Stimulated activated CD4-positive, alpha-beta T cell treated with anti-CD3 and anti-CD28 coated beads, Interleukin-12 subunit alpha, Interleukin-12 subunit beta, amount 100 ng/mL, for 4 hours (primary cell): ENCODE measurements around the gene HPCAL1.

Source experiments
- DNase-seq: peaks from one replicate; pipeline ENCODE4 v3.0.0-alpha.2; 2020

The HPCAL1 gene

DNA sequence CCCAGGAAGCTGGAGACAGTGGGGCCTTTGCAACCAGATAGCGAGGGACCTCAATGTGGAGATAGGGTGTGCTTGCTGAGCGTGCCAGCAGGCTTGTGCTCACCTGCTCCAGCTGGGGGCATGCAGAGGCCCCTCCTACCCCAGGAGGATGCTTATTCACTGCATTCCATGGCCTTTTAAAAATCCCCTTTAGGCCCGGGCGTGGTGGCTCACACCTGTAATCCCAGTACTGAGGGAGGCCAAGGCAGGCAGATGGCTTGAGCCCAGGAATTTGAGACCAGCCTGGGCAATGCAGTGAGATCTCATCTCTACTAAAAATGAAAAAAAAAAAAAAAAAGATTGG is 90.9 kb downstream of the HPCAL1 start:
- DNase-seq = no peak

DNA sequence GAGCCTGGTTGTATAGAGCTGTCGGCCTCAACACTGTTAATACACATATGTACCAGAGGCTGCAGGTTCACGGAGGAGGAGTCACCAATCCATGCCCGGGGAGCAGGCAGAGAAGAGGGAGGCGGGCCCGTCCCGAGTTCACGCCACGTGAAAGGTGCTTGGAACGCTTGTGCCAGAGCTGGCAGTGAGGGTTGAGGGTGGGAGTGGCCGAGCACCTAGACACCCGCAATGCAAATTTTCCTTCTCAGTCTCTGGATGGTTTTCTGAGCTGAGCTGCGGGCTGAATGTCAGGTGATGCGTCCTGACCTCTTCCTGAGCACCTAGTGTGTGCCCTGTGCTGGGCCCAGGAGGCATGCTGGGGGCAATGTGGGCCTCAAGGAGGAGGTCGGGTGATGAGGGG is 93.2 kb downstream of the HPCAL1 start:
- DNase-seq = no peak

GRCh38 chr2:10396464-10396863 is 93.8 kb downstream of the HPCAL1 start:
- no peak for DNase-seq

DNA sequence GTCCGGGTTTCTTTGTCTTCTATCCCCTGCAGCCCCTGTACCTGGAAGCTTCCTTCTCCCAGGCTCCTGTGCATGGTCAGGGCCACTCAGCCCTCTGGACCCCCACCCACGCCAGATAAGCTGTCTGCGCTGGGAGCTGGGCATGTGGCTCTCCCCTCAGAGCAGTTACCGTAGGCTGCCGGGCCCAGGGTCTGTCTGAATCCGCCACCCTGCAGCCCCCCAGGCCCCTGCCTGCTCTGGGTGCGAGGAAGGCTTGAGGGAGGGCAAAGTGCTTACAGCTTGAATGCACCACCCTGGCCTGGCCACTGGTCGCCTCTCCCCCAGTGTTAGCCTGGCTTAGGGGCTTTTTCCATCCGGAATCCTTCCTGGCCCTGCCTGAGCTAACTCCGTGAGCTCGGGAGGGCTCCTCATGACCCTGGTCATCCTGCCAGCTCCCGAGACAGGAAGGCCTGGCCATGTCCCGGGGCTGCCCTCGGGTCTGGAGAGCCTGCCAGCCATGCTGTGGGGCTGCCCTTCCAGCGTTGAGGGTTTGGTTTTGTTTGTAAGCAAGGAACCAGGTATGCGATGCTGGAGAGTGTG is 94.7 kb downstream of the HPCAL1 start:
- DNase-seq = no peak

- no peak for DNase-seq
Observed at GRCh38 chr2:10397878-10398277, 95.2 kb downstream of the HPCAL1 start.

DNA sequence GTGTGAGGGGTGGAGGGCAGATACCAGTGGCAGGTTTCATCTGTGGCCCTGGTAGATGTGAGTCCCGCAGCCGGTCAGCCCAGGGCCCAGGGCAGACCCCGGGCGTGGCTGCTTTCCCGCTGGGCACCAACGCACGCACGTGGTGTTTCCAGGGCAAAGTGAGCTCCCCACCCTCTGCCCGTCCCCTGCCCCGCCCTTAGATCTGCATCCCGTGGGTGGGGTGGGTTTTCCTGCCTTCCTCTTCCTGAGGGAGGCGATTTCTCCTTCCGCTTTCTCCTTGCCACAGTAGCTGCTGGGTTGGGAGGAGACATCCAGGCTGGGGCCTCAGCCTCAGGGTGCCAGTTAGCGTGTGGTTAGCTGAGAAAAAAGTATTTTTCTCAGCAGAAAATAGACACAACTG is 95.8 kb downstream of the HPCAL1 start:
- no peak for DNase-seq

DNA sequence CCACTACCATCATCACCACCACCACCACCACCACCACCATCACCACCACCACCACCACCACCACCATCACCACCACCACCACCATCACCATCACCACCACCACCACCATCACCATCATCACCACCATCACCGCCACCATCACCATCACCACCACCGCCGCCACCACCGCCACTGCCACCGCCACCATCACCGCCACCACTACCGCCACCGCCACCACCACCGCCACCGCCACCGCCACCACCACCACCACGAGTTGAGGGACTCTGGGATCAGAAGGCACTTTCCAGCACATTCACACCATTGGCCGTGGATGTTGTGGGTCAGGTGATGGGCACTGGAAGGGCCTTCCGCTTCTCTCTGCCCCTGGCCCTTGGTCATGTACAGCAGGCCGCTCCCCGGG is 96.7 kb downstream of the HPCAL1 start:
- no peak for DNase-seq

DNA sequence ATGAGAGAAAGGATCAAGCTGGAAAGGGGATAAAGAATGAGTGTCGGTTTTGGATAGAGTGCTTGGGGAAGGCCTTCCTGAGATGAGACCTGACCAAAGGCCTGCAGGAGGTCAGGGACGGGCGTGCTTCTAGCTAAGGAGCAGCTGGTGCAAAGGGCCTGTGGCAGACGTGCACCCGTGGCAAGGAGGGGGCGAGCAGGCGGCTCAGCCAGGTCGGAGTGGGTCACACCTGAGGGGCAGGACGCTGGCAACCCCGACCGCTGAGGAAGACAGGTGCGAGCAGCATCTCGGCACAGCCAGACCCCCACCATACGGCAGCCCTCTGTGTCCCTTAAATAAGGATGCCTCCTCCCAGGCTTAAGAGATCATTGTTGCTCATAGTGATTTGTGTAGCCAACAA is 97.3 kb downstream of the HPCAL1 start:
- no peak for DNase-seq

DNA sequence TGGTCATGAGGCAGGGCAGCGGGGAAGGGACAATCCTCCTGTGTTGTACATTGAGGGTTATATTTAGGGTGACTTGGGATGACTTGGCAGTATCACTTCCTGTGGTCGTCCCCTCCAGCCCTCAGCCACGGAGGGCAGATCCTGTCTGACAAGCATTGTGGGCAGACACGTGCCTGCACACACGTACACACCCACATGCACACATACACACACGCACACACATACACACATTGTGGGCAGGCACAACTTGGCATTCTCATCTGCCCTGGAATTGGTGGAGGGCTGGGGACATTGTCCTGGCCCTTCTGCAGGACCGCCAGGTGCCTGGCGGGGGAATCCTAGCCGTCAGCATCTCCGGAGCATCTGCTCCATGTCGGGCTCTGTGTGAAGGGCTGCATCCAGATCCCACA is 97.9 kb downstream of the HPCAL1 start:
- DNase-seq = no peak

DNA sequence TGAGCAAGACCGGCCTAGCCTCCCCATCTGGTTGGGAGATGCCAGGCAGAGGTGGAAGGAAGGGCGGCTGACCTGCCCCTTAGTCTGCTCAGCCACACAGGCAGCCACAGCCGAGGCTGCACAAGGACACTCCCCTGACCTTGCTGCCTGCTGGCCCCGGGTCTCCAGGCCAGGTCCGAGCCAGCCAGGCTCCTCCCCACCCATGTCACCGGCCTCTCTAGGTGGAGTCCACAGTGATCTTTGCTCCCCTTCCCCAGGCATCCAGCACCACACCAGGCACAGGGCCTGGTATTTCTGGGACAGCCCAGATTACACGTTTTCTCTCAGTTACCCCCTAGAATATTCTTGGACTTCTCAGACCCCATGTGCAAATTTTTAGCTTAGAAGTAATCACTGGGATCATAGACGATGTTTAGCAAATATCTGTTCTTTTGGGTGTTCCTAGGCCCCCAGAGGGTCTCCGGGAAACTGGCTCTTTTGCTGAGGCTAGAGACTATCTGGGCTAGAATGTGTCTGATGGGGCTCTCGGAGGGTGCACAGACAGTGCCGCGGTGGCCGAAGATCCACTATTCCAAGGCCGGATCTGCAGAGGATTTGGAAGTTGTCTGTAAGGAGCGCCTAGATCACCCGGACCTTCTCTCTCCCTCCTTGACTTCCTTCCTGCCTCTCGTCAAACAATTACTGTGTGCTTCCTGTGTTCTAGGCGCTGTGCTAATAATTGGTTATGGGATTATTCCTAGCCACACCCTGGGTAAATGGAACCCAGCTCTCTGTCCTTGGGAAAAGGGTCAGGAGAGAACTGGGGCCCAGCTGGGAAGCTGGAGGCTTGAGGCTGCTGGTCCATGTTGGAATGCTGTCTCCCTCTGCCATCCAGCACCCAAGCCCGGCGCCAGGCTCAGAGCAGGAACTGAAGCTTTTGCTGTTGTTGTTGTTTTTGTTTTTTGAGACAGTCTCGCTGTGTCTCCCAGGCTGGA is 98.6 kb downstream of the HPCAL1 start:
- no peak for DNase-seq

DNA sequence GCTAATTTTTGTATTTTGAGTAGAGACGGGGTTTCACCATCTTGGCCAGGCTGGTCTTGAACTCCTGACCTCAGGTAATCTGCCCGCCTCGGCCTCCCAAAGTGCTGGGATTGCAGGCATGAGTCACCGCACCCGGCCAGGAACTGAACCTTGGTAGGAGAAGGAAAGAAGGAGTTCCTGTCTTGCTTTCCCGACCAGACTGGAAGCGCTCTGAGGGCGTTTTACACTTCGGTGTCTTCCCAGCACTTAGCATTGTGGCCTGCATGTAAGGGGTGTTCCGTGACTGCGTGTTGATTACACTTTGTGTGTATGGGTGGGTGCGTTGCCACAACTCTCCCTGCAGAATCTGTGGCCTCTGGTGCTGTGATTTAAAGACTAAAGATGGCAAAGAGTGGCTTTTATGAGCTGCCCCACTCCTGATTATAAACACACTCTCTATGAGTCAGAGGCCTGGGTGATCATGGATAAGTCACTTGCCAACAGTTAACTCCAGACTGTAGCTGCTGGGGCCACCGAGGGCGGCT is 99.4 kb downstream of the HPCAL1 start:
- DNase-seq = no peak

- DNase-seq = no peak
Observed at GRCh38 chr2:10402653-10403215, 100.0 kb downstream of the HPCAL1 start.

DNA sequence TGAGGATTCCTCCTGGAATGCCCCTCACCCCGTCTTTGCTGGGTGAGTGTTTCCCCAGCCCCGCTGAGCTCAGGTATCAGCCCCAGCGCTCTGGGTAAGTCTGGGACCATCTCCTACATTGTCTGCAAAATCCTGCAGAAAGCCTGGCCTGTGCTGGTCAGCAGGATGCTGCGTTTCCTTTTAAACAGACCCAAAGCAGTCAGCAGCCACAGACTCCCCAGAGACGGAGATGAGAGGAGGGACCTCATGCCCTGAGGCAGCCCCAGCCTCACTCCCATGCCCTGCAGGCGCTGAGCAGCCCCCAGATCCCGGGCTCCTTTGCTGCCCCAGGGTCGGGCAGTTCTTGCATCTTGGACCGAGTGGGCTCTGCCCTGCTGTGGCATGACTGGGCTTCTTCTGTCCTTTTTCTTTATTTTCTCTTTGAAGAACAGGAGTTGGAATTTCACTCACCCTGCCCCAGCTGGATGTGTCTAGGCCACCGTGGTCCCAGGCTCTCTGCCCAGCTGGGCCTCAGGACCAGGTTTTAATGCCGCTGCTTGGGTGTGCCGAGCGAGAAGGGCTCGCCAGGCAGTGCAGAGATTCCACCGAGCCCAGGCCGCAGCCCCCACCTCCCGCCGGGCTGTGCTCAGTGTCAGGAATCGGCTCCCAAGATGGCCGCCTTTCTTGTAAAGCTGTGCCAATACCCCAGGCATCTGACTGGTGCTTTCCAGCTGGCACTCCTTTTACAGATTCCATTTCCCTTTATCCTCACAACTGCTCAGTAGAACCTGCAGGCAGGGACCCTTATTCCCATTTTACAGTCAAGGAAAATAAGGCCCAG is 101.8 kb downstream of the HPCAL1 start:
- no peak for DNase-seq

DNA sequence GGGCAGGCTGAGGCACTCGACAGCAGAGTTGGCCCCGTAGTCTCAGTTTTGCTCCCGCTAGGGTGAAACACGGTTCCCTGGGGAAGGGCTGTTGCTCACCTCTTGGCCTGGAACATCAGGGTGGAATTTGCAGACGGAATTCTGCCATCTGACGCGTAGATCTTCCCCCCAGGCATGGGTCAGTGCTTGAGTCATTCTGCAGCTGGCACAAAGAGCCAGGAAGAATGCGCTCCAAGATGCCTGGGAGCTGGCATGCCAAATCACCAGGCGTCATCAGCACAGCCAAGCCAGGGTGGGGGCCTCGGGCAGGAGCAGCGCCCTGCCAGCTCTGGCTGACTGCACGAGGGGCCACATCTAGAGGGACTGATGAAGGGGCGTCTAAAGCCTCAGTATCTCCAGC is 102.7 kb downstream of the HPCAL1 start:
- no peak for DNase-seq

- DNase-seq = no peak
Observed at GRCh38 chr2:10406016-10406415, 103.3 kb downstream of the HPCAL1 start.

- no peak for DNase-seq
Observed at GRCh38 chr2:10406491-10407188, 103.9 kb downstream of the HPCAL1 start.

- no peak for DNase-seq
Observed at GRCh38 chr2:10407432-10407831, 104.7 kb downstream of the HPCAL1 start.

DNA sequence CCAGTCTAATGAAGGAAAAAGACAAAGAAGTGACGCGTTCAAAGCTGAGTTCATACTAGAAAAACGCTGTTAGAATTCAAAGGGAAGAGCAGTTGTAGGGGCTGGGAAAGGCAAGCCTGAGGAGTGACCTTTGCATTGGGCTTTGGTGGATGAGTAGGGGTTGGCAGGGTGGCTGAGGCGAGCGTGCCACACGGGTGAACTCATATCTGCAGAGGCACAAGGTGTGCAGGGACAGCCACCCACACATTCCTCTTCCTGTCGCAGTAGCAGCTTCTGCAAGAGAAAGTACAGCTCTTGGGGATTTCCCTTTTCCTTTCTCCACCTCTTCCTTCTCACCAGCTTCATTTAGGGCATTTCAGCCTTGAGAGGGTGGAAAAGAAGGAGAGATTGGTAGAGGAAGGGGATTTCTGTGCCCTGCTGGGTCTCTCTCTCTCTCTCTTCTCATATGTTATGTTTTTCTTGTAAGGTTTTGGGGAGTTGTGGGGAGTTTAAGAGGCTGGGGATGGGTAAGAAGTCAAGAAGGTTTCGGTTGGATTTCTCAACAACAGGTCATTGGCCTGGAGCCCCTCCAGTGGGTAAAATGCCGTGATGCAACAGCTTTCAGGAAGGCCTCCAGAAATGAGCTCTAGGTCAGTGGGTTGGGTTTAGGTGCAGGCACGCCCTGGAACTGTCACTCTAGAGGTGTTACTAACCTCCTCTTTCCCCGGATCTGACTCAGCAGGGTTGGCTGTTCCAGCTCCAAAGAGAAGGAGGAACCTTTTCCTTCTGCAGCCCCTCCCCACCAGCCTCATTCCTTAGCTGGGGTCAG is 105.3 kb downstream of the HPCAL1 start:
- DNase-seq = peak; percentile 55

DNA sequence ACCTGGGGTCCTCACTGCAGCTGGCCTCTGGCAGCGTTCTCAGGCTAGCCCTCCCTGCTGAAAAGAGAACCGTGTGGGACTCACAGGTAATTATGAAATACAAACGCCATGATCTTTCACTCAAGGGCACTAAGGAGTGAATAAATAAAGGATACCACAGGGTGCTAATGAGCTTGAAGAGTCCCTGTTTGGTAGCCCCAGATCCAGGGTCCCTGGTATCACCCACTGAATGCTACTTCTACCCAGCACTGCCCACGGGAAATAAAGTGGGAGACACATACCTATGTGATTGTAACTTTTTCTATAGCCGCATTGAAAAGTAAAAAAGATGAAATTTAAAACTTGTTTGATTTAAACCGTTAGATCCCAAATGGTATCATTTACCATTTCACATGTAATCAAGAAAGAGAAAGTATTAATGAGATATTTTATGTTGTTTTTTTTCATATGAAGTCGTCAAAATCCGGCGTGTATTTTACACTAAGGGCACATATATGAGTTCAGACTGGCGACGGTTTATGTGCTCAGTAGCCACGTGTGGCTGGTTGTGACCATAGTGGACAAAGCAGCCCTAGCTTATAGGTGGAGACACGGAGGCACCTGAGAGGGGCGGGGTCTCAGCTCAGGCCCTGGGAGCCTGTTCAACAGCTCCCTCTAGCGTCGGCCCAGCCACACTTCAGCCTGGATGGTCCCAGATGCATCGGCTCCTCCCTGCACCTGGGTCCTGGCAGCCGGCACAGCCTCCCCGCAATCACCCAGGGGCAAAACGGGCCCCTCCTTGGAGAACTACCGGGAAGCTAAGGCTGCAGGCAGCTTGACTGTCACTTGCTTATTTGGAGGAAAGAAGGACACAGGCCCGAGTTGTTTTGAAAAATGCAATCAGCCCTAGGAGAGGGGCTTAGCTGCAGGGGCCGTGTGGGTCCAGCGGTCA is 106.2 kb downstream of the HPCAL1 start:
- peak; percentile 77 for DNase-seq
